LHCN-M2 (cell line): Measurements from ENCODE around the gene KRT83. TPM values are rescaled to one million over a fixed set of nuclear protein-coding genes. Genes with fewer than 3 reads are reported as not detected.
"Not testable (repeated sequence)": the region's sequence is repeated elsewhere in the genome, so short reads cannot be mapped to it uniquely, and the experiment has no call there.

Experiments used
- DNase-seq: peaks from one replicate; pipeline ENCODE4 v3.0.0-alpha.2; 2012; ENCODE audit warnings: low read depth
- total RNA-seq: library from RNA; depleted of rRNA; stranded (reverse); fragments of >200 nt; gene quantifications from 2 replicates; pipeline ENCODE4 v1.2.3, GENCODE V29; 2014

Gene KRT83
- total RNA-seq, 1 experiment from 2014 or later = not detected

- no peak for DNase-seq
Observed at GRCh38 chr12:52353766-52354165, 32.6 kb upstream of the KRT83 start.

- DNase-seq = no peak
Observed at GRCh38 chr12:52352951-52353350, 31.8 kb upstream of the KRT83 start.

DNA sequence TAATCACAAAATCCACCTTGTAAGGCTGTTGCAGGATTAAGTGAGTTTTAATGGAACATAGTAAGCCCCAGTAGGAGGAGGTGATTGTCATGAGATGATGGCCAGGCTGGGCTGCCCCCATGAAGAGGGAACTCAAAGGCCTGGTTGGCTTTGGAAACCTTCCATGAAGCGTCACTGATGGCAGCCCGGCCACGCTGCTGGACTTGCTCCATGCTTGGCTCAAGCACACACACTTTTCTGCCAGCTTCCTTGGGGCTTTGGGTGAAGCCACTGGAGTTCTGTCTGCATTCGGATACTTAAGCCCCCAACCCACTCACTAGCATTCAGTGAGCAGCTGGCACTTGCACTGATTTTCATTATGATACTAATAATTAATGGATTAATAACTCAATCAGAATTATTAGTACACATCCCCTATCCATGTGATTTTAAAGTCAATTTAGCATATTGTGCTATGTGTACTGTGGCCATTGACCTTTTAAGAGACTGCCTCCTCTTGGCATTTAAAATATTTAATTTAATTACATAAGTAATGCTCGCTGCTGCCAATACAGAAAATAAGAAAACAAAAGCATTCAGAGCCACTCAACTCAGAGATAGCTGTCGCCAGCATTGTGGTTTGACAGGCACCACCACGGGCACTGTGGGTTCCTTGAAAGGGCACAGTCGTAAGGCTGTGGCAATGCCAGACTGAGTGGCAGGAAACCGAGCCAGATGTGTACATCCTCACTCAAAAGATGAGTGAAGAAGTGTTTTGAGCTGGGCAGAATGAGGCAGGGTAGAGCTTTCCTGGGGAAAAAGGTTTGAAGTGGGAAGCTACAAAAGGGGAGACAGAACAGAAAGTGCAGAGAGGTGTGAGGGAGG lies 30.2 kb upstream of the KRT83 start:
- no peak for DNase-seq

GRCh38 chr12:52350786-52351185 lies 29.6 kb upstream of the KRT83 start:
- no peak for DNase-seq

DNA sequence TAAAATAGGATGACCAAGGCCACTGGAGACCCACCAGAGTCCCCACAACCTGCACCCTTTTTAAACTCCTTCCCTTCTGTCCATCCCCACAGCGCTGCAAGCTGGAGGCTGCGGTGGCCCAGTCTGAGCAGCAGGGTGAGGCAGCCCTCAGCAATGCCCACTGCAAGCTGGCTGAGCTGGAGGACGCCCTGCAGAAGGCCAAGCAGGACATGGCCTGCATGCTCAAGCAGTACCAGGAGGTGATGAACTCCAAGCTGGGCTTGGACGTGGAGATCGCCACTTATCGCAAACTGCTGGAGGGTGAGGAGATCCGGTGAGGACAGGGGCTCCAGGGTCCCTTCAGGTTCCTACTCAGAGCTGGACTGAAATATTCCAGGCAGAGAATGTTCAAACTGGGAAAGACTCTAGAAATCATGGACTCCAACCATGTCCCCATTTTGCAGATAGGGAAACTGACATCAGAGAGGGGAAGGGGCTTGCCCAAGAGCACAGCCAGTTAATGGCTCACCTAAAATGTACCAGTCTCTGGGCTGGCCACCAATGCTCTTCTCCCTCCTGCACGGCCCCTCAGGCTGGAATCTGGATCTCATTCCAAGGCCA lies 28.9 kb upstream of the KRT83 start:
- no peak for DNase-seq

DNA sequence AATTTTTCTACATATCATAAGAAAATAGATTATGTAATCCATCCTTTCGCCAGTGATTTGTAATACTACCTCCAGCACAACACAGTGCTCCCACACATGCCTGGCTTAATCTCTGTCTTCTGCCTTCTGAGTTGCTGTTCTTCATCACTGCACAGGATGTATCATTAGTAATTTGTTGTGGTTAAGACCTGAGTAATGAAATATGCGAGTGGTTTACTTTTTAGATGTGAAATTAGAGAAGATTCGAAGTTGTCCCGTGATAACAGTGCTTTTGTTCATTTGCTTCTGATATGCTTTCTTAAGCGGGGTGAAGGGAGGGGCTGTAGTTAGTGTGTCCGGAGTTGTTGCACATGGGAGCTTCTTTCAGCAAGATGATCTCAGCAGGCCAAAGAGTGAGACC lies 28.0 kb upstream of the KRT83 start:
- peak; percentile 26 for DNase-seq

- DNase-seq = peak; percentile 71
Observed at GRCh38 chr12:52347551-52348510, 26.6 kb upstream of the KRT83 start.

GRCh38 chr12:52347016-52347415 lies 25.8 kb upstream of the KRT83 start:
- no peak for DNase-seq

- no peak for DNase-seq
Observed at GRCh38 chr12:52346593-52346992, 25.4 kb upstream of the KRT83 start.

DNA sequence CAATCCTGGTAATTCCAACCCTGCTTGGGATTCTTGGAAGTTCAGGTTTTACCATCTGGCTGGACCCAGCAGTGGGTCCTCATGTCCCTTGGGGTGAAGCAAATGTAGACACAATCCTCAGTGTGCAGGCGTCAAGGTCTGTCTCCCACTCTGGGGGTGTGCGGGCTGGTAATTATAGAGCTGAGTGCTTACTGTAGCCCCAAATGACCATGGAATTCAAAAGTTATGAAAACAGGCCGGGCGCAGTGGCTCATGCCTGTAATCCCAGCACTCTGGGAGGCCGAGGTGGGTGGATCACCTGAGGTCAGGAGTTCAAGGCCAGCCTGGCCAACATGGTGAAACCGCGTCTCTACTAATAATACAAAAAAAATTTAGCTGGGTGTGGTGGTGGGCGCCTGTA lies 23.8 kb upstream of the KRT83 start:
- DNase-seq = not testable (repeated sequence)

DNA sequence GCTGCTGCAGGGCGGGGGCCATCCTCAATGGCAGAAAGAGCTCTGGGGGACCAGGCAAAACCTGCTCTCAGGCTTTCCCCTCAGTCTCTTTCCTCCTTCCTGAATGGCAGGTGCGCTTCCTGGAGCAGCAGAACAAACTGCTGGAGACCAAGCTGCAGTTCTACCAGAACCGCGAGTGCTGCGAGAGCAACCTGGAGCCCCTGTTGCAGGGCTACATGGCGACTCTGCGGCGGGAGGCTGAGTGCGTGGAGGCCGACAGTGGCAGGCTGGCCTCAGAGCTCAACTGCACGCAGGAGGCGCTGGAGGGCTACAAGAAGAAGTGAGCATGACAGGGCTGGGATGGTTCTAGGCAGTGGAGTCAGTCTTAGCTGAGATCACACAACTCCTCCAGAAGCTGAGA lies 22.9 kb upstream of the KRT83 start:
- no peak for DNase-seq

GRCh38 chr12:52343550-52343949 lies 22.4 kb upstream of the KRT83 start:
- DNase-seq = no peak

DNA sequence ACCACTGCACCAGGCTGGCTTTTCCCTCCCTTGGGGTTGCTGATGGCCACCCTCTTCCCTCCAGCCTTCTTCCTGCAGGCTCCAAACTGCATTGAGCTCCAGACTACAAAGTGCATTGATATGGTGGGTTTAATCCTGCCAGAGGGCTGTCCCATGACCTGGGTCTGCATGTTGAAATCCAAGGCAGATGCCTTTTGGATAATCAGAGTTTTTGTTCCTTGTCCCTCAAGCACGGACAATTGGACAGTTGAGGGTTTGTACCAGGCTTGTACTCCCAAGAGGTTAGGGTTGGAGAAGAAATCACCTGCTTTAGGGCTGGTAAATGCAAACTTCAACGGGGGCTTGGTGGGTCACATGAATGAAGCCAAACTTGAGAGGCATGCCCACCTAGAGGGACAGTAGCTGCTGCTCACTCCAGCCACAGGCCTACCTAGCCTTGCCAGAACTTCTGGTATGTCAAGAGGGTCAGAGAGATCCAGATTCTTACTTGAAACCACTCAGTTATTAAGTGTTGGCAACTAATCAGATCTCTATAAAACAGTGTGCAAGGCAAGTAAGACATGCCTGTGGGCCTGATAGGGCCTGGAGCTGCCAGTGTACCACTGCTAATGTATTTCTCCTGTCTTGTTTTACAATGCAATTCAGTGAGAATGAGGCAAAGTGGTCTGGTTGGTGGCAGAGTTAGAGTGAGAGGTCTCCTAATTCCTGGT lies 21.7 kb upstream of the KRT83 start:
- no peak for DNase-seq

DNA sequence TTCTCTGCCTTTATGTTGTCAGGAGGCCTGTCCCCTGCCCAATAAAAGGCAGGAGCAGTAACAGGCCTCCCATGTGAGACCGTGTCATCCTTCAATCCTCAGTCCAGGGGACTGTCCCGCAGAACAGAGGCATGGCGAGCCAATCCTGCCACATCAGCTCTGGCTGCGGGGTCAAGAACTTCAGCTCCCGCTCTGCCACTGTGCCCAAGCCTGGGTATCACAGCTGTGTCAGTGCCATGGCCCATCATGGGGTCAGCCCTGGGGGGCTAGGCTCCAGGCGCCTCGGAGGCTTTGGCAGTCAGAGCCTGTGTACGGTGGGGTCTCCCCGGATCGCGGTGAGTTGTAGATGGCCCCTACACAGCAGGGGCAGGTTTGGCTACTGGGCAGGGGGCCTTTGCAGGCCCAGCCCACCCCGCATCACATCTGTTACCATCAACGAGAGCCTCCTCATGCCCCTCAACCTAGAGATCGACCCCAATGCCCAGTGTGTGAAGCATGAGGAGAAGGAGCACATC lies 19.9 kb upstream of the KRT83 start:
- DNase-seq = no peak

DNA sequence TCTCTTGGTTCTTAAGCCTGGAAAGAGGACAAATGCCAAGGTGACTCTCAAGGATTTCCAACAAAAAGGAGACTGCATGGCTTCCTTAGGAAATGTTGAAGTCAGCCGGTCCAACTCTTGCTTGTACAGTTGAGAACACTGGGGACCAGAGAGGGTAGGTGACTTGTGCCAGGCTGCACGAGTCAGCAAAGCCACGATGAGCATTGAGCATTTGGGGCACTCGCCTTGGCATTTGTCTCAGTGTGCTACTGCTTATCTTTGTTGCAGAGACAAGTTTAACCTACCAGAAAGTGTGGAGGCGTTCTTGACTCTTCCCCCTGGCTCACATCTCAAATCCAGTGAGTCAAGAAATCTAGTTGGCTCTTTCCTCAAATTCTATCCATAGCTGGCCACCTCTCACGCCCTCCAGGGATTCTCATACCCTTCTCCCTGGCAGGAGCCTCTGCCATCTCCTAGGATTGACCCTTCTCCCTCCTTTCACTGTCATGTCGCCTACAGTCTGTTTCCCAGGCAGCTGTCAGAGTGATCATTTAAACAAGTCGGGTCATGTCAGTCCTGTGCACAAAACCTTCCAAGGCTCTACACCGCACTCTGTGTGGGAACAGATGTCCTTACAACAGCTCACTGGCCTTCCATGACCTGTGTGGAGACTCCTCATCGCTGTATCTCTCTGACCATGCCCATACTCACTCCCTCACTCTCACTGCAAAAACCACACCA lies 17.2 kb upstream of the KRT83 start:
- DNase-seq = peak; percentile 54

- DNase-seq = no peak
Observed at GRCh38 chr12:52337054-52337453, 15.9 kb upstream of the KRT83 start.

GRCh38 chr12:52336641-52337040 lies 15.4 kb upstream of the KRT83 start:
- DNase-seq = no peak

DNA sequence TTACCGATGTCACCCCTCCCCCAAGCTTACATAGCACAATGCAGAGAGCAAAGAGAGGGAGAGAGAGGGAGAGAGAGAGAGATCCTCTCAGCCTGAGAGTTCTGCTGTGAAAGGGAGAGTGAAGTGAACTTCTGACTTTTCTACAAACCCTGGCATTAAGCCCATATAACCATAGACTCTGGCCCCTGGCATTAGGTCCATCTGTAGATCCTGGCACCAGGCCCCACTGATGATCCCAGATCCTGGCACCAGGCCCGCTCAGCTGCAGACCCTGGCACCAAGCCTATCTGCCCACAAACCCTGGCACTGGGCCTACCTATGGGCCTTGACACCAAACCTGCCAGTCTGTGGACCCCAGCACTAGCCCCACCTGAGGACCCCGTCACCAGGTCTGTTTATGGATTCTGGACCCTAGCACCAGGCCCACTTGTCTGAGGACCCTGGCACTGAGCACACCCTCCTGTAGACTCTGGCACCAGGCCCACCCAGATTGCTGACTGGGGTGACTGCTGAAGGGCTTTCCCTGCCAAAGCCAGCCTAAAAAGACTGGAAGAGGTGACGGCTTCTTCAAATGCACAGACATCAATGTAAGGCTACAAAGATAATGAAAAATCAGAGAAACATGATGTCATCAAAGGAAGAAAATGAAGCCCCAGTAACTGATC lies 14.5 kb upstream of the KRT83 start:
- no peak for DNase-seq

- DNase-seq = no peak
Observed at GRCh38 chr12:52334185-52334584, 13.0 kb upstream of the KRT83 start.

DNA sequence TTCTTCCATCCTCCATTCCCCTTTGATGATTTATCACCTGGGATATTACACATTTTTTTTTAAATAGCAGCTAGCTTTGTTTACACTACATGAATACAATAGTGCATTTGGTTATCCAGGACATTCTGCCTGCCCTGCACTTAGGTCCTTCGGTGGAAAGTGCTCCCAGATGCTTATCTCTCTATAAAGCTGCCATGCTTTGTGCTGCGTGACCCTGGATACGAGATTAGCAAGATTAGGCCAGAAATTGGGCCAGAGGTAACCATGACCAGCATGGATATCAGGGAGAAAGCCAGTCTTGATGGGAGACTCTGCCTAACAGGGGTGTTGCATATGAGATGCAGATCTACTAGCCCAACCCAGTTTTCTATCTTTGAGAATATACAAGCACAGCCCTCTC lies 12.1 kb upstream of the KRT83 start:
- no peak for DNase-seq
